H1 (cell line): ENCODE results near the gene LSG1. TPM values are rescaled to one million over a fixed set of nuclear protein-coding genes. Genes with fewer than 3 reads are reported as not detected.

ENCODE experiments used
- ASH2L ChIP-seq: fragments of 200-600, 300-600 bp; sonication (generic); IDR thresholded peaks from one replicate; pipeline ENCODE4 v1.7.1; 2017; ENCODE audit warnings: low read length
- BRCA1 ChIP-seq: IDR thresholded peaks from 2 replicates; pipeline ENCODE4 v1.6.1; 2012; ENCODE audit warnings: low read depth, low read length, improper control_type of control experiment
- CEBPB ChIP-seq: IDR thresholded peaks from 2 replicates; pipeline ENCODE4 v1.6.1; 2012; ENCODE audit warnings: low read depth, low read length
- CHD1 ChIP-seq: IDR thresholded peaks from 2 replicates; pipeline ENCODE4 v1.6.1; 2012; ENCODE audit warnings: low read depth, low read length, improper control_type of control experiment
- CTBP2 ChIP-seq: IDR thresholded peaks from 2 replicates; pipeline ENCODE4 v1.7.0; 2011; ENCODE audit warnings: borderline replicate concordance, mild to moderate bottlenecking, moderate library complexity, mixed read lengths, low read length; ENCODE audit not compliant: insufficient read depth, insufficient read length
- GABPA ChIP-seq: IDR thresholded peaks from 2 replicates; pipeline ENCODE4 v1.6.1; 2011; ENCODE audit warnings: mild to moderate bottlenecking, low read length, moderate library complexity, borderline replicate concordance; ENCODE audit not compliant: insufficient read depth
- GTF2F1 ChIP-seq: IDR thresholded peaks from 2 replicates; pipeline ENCODE4 v1.6.1; 2012; ENCODE audit warnings: low read depth, low read length, improper control_type of control experiment, borderline replicate concordance
- HDAC2 ChIP-seq, 2 experiments: fragments of 300-600 bp in 1 of 2; sonication (generic) in 1 of 2; IDR thresholded peaks; 2 replicates each; pipeline ENCODE4 v1.6.1; 2011 to 2012; ENCODE audit warnings: low read depth in 2 of 2, low read length in 2 of 2, mild to moderate bottlenecking in 2 of 2, moderate library complexity in 2 of 2, borderline replicate concordance in 1 of 2, inconsistent platforms in 1 of 2
- JUN ChIP-seq: IDR thresholded peaks from 2 replicates; pipeline ENCODE4 v1.6.1; 2011; ENCODE audit warnings: low read depth, mild to moderate bottlenecking, improper control_type of control experiment, low read length
- JUND ChIP-seq: IDR thresholded peaks from 2 replicates; pipeline ENCODE4 v1.6.1; 2011; ENCODE audit warnings: mild to moderate bottlenecking, improper control_type of control experiment, low read length
- NANOG ChIP-seq: IDR thresholded peaks from 2 replicates; pipeline ENCODE4 v1.6.1; 2011; ENCODE audit warnings: low read length, low read depth, mild to moderate bottlenecking, inconsistent platforms; ENCODE audit not compliant: insufficient read depth, poor library complexity, severe bottlenecking
- NRF1 ChIP-seq: IDR thresholded peaks from 2 replicates; pipeline ENCODE4 v1.6.1; 2011; ENCODE audit warnings: mild to moderate bottlenecking, low read depth, low read length, improper control_type of control experiment
- PHF8 ChIP-seq: fragments of 200-600 bp; sonication (generic); conservative IDR thresholded peaks from 2 replicates; pipeline ENCODE4 v1.7.1; 2012; ENCODE audit warnings: low read depth, mild to moderate bottlenecking, inconsistent platforms, low read length, moderate library complexity
- POLR2AphosphoS5 ChIP-seq: IDR thresholded peaks from 2 replicates; pipeline ENCODE4 v1.6.1; 2011; ENCODE audit warnings: low read depth, low read length
- RAD21 ChIP-seq, 2 experiments: IDR thresholded peaks in 1 of 2; conservative IDR thresholded peaks in 1 of 2; 2 replicates each; pipeline ENCODE4 v1.6.1; 2011; ENCODE audit warnings: low read depth in 2 of 2, low read length in 2 of 2, improper control_type of control experiment in 1 of 2, inconsistent platforms in 1 of 2, mild to moderate bottlenecking in 1 of 2, moderate library complexity in 1 of 2
- RFX5 ChIP-seq: IDR thresholded peaks from 2 replicates; pipeline ENCODE4 v1.6.1; 2011; ENCODE audit warnings: low read depth, low read length, improper control_type of control experiment, borderline replicate concordance
- SAP30 ChIP-seq: fragments of 300-600 bp; sonication (generic); IDR thresholded peaks from 2 replicates; pipeline ENCODE4 v1.7.1; 2012; ENCODE audit warnings: low read length, moderate library complexity, mild to moderate bottlenecking, inconsistent platforms; ENCODE audit not compliant: insufficient read depth, insufficient replicate concordance
- SP1 ChIP-seq: IDR thresholded peaks from 2 replicates; pipeline ENCODE4 v1.6.1; 2011; ENCODE audit warnings: low read depth, low read length
- SP4 ChIP-seq: IDR thresholded peaks from 2 replicates; pipeline ENCODE4 v1.6.1; 2012; ENCODE audit warnings: low read length, inconsistent platforms
- TAF1 ChIP-seq: IDR thresholded peaks from 2 replicates; pipeline ENCODE4 v1.6.1; 2011; ENCODE audit warnings: mild to moderate bottlenecking, low read depth, low read length
- TBP ChIP-seq: IDR thresholded peaks from 2 replicates; pipeline ENCODE4 v1.6.1; 2011; ENCODE audit warnings: low read depth, low read length, improper control_type of control experiment
- TEAD4 ChIP-seq: IDR thresholded peaks from 2 replicates; pipeline ENCODE4 v1.6.1; 2012; ENCODE audit warnings: low read depth, low read length, inconsistent platforms, mixed read lengths
- polyA plus RNA-seq, 7 experiments: library from polyadenylated mRNA; depleted of rRNA in 3 of 7; stranded (reverse) in 5 of 7; unstranded in 2 of 7; fragments of >200 nt in 5 of 7; fragments of 200-250 nt in 2 of 7; gene quantifications; 1 replicate in 5 of 7; 2 replicates in 1 of 7; 4 replicates in 1 of 7; pipeline versions ENCODE4 v1.2.1 to v1.2.3, GENCODE V29; 2011 to 2013; ENCODE audit warnings: missing spikeins in 2 of 7, mixed read lengths in 2 of 7
- total RNA-seq: library from RNA; stranded (reverse); fragmentation: NEBNext Ultra II Directional; extraction: Animal tissue kit (Norgen Biotek cat#: 25700); gene quantifications from 2 replicates; pipeline ENCODE4 v1.2.1, GENCODE V29; 2021
- TF ChIP-seq, protein P1 (sequence below): IDR thresholded peaks from 2 replicates; pipeline ENCODE4 v1.6.1; 2012; ENCODE audit warnings: inconsistent platforms
- TF ChIP-seq, protein P2 (sequence below): IDR thresholded peaks from 2 replicates; pipeline ENCODE4 v1.6.1; 2011; ENCODE audit warnings: low read depth, mild to moderate bottlenecking, low read length; ENCODE audit not compliant: insufficient read depth

Gene LSG1
- total and polyA plus RNA-seq, 2 of the 8 experiments (the other 6 are each of a cell fraction or from before 2014, with no cell fraction given) = 23.7 to 47.6 TPM

DNA sequence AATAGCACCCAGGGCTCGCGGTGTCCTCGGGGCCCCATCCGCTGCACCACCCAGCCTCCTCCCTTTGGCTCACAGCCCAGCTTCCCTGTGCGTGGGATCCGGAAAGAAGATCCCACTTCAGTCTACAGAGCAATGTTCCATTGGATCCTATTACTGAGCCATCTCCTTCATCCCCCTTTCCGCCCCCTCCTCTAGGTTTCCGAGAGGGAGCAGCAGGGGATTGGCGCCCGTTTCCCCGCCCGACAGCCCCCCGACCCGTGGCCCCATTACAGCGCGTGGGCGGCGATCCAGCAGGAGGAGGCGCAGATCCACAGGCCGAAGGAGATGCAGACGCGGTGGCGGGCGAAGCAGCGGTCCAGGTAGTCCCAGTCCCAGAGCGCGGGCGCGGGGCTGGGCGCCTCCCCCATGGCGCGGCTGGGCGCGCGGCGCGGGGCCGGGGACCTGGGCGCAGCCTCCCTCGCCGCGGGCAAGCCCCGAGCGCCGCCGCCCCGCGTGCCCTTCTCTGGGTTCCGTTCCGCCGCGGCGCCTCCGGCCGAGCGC, 39.1 kb downstream of the LSG1 start (continued):
- TF ChIP-seq NANOG = no peak
- TF ChIP-seq CEBPB = no peak
- TF ChIP-seq SAP30 = no peak
- TF ChIP-seq PHF8 = no peak; the same call in 1 of the 2 replicates
- TF ChIP-seq RFX5 = no peak
- TF ChIP-seq NRF1 = no peak
- TF ChIP-seq CHD1 = no peak
- TF ChIP-seq BRCA1 = no peak
- no peak for TF ChIP-seq JUND
- TF ChIP-seq TBP = no peak
- TF ChIP-seq RAD21 (IDR thresholded peaks at IDR 0.05 in 1 of 2, conservative IDR thresholded peaks at IDR 0.05 in 1 of 2; ENCODE audit: low read depth in 2 of 2, low read length in 2 of 2) = no peak
- TF ChIP-seq SP1 = no peak
- TF ChIP-seq JUN = no peak
- TF ChIP-seq, protein P1, sequence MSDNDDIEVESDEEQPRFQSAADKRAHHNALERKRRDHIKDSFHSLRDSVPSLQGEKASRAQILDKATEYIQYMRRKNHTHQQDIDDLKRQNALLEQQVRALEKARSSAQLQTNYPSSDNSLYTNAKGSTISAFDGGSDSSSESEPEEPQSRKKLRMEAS = peak; percentile 19; the same call in 1 of the 2 replicates
- TF ChIP-seq TEAD4 = no peak
- peak; percentile 11 for TF ChIP-seq ASH2L
- TF ChIP-seq POLR2AphosphoS5 = no peak
- TF ChIP-seq, protein P2, sequence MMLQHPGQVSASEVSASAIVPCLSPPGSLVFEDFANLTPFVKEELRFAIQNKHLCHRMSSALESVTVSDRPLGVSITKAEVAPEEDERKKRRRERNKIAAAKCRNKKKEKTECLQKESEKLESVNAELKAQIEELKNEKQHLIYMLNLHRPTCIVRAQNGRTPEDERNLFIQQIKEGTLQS = no peak
- 0 out of 4 replicates have a peak, but pooled peaks of 1 of the 2 experiments have one; percentile 41 for TF ChIP-seq HDAC2 (IDR thresholded peaks at IDR 0.05; ENCODE audit: borderline replicate concordance in 1 of 2, low read depth in 2 of 2, low read length in 2 of 2)
- TF ChIP-seq TAF1 = no peak
- TF ChIP-seq GABPA = no peak
- no peak for TF ChIP-seq GTF2F1
- no peak for TF ChIP-seq CTBP2
- no peak for TF ChIP-seq SP4
